Fibroblast of villous mesenchyme (primary cell): ENCODE data around the gene TCN2. TPM values are rescaled to one million over a fixed set of nuclear protein-coding genes. Genes with fewer than 3 reads are reported as not detected.
A peak's percentile ranks its signal among the peaks of the same experiment; 100 is the strongest.

Experiments used
- DNase-seq: peaks from one replicate; pipeline ENCODE4 v3.0.0-alpha.2; 2010; ENCODE audit warnings: low read depth
- H3K4me3 ChIP-seq: 2 replicates; pipeline ENCODE4 v1.5.1; 2011; ENCODE audit warnings: low read depth, mild to moderate bottlenecking, low read length
- total RNA-seq: library from RNA; depleted of rRNA; stranded (reverse); fragments of >200 nt; gene quantifications from 2 replicates; pipeline ENCODE4 v1.2.3, GENCODE V29; 2012
- TF ChIP-seq, protein P1 (sequence below): IDR thresholded peaks from 2 replicates; pipeline ENCODE4 v1.5.1; 2012; ENCODE audit warnings: low read depth, mild to moderate bottlenecking, low read length; ENCODE audit not compliant: insufficient read depth

The TCN2 gene
- total RNA-seq, 1 donor, result 3.9 TPM

DNA sequence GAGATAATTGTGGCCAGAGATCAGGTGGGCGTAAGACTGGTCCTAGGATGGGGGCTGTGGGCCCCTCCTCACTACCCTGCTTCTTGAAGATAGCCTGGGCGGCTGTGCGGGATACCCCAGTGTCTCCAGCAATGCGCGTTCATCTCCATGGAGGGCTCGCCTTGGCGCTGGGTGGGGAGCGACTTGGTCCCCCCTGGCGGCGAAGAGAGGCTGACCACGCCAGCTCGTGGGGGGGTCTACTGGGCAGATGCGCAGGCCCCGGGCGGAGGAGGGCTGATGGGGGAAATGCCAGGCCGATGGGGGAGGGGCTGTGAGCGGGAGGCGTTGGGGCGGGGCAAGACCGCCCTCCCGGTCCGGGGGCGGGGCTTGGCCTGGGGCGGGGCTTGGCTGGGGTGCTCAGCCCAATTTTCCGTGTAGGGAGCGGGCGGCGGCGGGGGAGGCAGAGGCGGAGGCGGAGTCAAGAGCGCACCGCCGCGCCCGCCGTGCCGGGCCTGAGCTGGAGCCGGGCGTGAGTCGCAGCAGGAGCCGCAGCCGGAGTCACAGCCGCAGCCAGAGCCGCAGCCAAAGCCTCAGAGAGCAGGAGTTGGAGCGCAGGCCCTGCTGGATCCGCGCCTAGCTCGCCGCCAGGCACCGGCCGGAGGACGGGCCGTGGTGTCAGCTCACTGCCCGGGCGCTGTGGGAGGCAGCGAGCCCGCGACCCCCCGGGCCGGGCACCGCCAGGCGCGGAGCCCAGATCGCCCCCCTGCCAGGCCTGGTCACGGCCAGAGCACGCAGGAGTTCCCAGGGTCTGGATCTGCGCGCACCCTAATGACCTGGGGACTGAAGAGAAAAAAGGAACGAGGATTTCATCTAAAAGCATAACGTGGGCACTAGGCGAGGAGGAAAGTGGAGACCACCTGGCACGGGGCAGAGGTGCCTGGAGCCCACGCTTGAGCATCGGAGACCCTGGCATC, 28.6 kb downstream of the TCN2 start, which contains the start of gene SLC35E4:
Gene SLC35E4 (plus strand): TSS at position 509 of the 953 bp plus-strand sequence. CDS start 670 bp downstream, outside the sequence.
- H3K4me3 ChIP-seq, result peak within 1 kb of the TSS; percentile 65
- TF ChIP-seq, protein P1, sequence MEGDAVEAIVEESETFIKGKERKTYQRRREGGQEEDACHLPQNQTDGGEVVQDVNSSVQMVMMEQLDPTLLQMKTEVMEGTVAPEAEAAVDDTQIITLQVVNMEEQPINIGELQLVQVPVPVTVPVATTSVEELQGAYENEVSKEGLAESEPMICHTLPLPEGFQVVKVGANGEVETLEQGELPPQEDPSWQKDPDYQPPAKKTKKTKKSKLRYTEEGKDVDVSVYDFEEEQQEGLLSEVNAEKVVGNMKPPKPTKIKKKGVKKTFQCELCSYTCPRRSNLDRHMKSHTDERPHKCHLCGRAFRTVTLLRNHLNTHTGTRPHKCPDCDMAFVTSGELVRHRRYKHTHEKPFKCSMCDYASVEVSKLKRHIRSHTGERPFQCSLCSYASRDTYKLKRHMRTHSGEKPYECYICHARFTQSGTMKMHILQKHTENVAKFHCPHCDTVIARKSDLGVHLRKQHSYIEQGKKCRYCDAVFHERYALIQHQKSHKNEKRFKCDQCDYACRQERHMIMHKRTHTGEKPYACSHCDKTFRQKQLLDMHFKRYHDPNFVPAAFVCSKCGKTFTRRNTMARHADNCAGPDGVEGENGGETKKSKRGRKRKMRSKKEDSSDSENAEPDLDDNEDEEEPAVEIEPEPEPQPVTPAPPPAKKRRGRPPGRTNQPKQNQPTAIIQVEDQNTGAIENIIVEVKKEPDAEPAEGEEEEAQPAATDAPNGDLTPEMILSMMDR, result peak; percentile 33
- DNase-seq, result peak; percentile 90

- TF ChIP-seq, protein P1, result no peak
- peak overlapping the region; percentile 65 for H3K4me3 ChIP-seq
- DNase-seq, result peak; percentile 12
Observed at GRCh38 chr22:30636226-30637077, 29.5 kb downstream of the TCN2 start.

- no peak for DNase-seq
- TF ChIP-seq, protein P1, result no peak
- H3K4me3 ChIP-seq, result no peak overlapping the region
Observed at GRCh38 chr22:30637701-30638114, 30.7 kb downstream of the TCN2 start.

- no peak overlapping the region for H3K4me3 ChIP-seq
- TF ChIP-seq, protein P1, result no peak
- no peak for DNase-seq
Observed at GRCh38 chr22:30640361-30640760, 33.4 kb downstream of the TCN2 start.

- DNase-seq, result no peak
- TF ChIP-seq, protein P1, result no peak
- no peak overlapping the region for H3K4me3 ChIP-seq
Observed at GRCh38 chr22:30640839-30641430, 34.0 kb downstream of the TCN2 start.
